Measurements from ENCODE around the gene HPD.
"Not testable (repeated sequence)": the region's sequence is repeated elsewhere in the genome, so short reads cannot be mapped to it uniquely, and the experiment has no call there.

Gene HPD

DNA sequence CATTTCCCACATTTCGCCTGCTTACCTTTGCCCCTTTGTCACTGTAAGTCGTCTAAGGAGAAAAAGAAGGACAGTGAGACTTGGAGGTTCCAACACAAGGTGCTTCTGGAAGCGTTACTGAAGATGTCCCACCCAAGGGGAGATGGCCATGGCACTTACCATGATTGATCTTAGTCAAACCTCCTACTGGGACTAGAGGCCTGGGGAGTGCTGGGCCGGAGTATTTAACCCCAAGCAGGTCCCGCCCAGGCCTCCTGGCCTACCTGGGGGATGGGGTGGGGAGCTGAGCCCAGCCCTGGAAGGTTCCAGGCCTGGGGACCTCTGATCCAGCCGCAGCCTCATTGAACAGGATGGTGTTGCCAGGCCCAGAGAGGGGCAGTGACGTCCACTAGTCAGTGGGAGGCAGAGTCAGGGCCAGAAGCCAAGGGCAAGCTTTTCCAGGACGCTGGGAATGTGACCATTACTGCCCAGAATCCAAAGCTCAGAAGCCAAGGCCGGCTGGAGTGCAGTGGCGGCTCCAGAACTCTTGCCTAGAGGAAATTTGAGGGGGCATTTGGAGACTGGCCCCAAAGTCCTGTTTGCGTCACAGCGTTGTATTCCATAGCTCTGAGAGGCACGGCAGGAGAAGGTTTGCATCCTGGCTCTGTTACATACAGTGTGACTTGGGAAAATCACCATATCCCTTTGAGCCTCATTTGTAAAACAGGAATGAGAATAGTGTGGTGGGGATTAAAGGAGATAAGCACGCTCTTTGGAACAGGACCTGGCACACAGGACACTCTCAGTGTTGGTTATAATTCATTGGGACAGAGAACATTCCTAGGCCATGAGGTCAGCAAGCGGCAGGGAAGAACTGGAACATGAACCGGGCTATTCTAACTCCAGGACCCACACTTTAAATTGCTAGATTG is at the start of gene HPD:
Gene HPD, minus strand, starts transcription at position 198 of the 911 bp plus-strand sequence. Its CDS starts 36 bp downstream, at position 162.
- DNase-seq = no peak

DNA sequence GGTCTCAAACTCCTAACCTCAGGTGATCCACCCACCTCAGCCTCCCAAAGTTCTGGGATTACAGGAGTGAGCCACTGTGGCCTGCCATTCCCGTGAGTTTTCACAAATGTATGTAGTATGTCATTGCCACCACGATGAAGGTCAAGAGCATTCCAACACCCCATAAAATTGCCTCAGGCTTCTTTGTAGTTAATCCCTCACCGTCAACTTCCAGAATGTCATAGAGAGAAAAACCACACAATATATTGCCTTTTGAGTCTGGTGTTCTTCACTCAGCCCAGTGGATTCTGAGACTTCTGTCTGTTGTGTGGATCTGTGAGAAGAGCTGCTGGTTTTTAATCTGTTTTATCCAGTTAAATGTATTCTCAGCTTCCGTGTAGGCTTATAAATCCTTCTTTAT is 47.1 kb upstream of the HPD start:
- DNase-seq = no peak

DNA sequence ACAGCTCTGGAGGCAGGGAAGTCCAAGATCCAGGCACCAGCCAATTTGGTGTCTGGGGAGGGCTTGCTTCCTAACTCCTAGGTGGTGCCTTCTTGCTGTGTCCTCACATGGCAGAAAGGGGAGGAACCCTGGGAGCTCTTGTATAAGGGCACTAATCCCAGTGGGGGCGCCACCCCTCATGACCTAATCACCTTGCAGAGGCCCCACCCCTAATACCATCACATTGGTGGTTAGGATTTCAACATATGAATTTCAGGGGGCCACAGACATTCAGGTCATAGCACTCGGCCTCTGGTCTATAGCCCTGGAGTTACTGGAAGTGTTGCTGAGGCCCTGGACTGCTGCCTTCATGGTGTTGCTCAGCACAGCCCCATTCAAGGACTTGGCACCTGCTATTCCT is 44.5 kb upstream of the HPD start:
- DNase-seq = no peak

DNA sequence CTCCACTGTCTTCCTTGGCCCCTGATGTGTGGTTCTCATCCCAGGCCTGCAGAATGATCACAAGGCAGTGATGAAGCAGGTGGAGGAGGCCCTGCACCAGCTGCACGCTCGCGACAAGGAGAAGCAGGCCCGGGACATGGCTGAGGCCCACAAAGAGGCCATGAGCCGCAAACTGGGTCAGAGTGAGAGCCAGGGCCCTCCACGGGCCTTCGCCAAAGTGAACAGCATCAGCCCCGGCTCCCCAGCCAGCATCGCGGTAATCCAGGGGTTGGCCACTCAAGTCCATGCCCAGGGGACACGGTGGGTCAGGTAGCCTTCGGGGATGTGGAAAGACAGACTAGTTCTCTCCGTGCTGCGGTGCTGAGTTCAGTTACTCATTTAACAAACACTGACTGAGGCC is 40.9 kb upstream of the HPD start:
- DNase-seq = no peak

DNA sequence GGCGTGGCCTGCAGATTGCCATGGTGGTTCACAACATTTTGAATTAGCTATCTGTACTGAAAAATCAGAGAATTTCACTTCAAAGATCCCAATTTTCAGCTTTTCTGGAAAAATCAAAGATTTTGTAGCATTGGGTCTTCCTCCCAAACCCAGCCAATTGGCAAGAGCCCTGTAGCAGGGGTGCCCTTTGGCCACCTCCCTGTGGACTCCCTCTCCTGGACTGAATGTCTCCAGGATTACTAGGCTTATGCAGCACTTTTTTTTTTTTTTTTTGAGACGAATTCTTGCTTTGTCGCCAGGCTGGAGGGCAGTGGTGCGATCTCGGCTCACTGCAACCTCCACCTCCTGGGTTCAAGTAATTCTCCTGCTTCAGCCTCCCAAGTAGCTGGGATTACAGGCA is 39.6 kb upstream of the HPD start:
- no peak for DNase-seq

DNA sequence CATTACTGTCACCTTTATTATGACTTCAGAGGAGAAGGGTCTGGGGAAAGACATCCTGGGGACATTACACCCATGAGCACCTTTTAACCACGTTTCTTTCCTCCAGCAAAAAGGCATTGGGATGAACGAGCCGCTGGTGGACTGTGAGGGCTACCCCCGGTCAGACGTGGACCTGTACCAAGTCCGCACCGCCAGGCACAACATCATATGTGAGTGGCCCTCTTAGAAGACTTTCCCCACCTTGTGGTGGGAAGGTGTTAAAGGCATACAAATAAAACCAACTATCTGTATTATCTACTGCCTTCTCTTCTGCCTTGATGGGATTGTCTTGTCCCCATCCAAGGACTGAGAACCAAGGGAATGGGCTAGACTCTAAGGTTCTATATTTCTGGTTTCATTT is 36.0 kb upstream of the HPD start:
- DNase-seq = no peak

DNA sequence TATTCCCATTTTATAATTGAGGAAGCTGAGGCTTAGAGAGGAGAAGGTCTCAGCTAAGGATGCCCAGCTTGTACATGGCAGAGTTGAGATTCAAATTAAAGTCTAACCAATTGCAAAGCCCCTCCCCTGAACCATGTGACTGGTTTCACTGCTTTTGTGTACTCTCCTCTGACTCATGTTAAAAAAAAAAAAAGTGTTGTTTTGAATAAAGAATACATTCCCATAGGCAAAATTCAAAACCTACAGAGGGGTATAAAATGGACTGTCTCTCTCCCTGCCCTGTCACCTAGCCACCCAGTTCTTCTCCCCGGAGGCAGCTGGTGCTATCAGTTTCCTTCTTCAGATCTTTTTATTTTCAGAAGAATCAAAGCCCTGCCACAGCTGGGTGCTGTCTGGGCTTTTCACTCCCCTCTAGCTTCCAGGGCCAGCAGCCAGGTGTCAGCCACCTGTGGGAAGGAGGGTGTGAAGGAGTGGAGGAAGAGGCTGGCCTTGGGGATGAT is 35.4 kb upstream of the HPD start:
- no peak for DNase-seq

DNA sequence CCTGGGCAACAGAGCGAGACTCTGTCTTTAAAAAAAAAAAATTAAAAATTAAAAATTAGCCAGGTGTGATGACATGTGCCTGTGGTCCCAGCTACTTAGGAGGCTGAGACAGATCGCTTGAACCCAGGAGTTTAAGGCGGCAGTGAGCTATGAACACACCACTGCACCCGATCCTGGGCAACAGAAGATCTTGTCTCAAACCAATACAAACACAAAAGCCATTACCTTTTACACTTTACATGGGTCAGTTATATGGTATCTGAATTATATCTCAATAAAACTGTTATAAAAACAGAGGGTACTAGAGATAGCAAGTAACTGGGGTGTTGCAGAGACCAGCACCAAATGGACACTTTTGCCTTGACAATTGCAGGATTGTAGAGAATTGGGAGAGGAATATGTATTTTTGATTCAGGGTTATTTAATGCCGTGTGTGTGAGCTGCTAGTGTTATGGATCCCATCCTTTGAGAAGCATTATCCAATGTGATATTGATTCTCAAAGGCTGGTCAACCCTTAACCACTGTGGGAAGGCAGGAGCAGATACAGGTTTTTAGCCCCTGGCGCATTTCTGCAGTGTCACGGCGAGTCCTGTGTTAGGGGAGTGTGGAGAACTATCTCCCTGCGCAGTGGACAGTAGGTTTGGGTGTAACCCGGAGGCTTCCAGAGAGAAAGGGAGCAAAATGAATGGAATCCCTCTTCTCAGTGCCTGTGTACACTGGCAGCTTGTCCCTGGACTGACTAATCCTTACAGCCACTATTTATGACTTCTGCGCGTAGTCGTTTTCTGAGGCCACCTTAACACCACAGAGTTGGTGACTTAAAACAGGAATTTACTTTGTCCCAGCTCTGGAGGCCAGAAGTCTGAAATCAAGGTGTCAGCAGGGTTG is 34.3 kb upstream of the HPD start:
- no peak for DNase-seq

DNA sequence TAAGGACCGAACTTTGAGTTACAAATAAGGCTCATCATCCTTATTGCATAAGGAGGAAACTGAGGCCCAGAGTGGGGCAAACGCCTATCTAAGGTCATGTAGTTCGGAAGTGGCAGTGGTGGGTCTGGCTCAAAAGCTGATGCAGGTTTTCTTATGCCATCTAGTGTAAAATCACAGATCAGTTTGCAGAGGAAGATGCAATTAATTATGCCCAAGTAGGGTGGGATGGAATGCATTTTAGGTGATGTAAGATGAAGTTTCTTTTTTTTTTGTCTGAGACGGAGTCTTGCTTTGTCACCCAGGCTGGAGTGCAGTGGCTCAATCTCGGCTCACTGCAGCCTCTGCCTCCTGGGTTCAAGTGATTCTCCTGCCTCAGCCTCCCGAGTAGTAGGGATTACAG is 31.0 kb upstream of the HPD start:
- not testable (repeated sequence) for DNase-seq

DNA sequence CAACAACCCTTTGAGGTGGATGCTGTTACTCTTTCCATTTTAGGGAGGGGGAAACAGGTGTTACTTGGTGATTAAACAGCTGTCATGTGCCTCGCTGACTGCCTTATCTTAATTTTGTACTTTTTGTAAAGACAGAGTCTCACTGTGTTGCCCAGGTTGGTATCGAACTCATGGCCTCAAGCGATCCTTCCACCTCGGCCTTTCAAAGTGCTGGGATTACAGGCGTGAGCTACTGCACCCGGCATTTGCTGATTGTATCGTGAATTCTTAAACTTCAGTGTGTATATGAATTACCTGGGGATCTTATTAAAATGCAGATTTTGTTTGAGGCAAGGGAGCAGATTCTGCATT is 30.6 kb upstream of the HPD start:
- DNase-seq = no peak

DNA sequence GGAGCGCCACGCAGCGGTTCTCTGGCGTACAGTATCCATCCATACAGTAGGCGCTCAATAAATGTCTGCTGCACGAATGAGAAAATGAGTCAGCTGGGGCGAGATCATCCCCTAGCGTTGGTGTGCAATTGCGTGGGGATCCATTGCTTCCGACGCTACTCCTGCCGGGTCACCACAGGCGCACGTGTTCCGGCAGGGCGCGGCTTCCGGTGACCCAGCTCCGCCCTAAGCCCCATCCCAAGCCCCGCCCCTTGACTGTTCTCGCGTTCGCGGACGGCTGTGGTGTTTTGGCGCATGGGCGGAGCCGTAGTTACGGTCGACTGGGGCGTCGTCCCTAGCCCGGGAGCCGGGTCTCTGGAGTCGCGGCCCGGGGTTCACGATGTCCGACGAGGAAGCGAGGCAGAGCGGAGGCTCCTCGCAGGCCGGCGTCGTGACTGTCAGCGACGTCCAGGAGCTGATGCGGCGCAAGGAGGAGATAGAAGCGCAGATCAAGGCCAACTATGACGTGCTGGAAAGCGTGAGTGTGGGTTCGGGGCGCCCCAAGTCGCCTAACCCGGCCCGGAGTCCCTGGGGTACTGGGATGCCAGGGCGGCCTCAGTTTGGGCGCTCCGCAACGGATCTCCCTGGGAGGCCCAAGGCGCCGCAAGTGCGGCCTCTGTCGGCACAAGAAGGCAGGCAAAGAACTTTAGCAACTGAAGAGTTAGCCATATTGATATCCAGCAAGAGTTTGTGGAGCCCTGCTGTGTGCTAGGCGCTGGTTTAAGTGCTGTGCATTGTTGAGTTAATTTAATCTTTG is 30.0 kb upstream of the HPD start, which contains the start of gene PSMD9:
Gene PSMD9, plus strand, starts transcription at position 313 of the 796 bp plus-strand sequence. Its CDS starts 67 bp downstream, at position 380.
- peak; percentile 98 for DNase-seq

DNA sequence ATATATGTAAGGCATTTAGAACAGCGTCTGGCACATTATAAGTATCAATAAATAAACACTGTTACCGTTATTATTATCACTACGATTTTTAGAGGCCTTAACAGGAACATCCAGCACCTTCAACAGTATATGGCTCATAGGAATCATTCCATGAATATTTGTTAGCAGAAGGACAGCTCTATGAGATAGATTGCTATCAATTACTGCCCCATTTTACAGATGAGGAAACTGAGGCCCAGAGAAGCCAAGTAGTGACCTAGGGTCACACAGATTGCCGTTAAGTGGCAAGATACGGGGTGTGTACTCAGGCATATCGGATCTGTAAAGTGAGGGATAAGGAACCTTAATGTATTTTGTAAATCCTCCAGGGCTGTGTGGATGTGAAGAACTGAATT is 29.4 kb upstream of the HPD start:
- DNase-seq = no peak

DNA sequence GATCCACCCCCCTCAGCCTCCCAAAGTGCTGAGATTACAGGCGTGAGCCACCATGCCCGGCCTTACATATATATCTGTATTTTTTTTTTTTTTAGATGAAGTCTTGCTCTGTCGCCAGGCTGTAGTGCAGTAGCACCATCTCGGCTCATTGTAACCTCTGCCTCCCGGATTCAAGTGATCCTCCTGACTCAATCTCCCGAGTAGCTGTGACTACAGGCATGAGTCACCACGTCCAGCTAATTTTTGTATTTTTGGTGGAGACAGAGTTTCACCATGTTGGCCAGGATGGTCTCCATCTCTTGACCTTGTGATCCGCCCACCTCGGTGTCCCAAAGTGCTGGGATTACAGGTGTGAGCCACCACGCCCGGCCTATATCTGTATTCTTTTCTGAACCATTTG is 26.5 kb upstream of the HPD start:
- DNase-seq = not testable (repeated sequence)

DNA sequence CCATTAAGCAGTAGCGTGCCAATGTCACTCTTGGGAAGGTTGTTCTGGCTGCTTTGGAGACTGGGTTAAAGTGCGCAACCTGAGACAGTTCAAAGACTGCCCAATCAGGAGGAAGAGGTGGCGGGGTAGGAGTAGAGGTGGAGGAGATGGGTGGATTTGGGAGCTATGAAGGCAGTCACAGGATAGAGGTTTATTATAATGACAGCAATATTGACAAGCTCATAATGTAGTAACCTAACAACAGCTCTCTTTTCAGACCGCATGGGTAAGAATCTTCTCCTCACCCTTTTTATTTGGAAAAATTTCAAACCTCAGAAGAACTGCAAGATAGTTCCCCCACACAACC is 24.6 kb upstream of the HPD start:
- no peak for DNase-seq

DNA sequence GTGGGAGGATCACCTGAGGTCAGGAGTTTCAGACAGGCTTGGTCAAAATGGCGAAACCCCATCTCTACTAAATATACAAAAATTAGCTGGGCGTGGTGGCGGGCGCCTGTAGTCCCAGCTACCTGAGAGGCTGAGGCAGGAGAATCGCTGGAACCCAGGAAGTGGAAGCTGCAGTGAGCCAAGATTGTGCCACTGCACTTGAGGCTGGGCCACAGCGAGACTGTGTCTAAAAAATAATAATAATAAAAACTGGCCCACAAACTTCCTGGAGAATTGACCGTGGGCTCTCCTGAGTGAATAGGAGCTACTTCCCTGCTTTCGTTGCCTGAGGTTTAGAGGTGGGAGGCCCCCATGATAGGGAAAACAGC is 17.4 kb upstream of the HPD start:
- not testable (repeated sequence) for DNase-seq

DNA sequence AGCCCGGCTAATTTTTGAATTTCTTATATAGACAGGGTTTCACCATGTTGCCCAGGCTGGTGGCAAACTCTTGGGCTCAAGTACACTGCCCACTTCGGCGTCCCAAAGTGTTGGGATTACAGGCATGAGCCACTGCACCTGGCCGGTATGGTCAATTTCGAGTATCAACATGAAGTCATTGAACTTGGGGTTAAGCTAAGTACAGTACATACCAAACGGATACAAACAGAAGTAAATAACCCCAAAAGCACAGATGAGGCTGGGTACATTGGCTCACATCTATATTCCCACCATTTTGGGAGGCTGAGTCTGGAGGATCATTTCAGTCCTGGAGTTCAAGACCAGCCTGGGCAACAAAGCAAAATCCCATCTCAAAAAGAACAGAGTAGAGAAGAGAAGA is 16.9 kb upstream of the HPD start:
- no peak for DNase-seq

DNA sequence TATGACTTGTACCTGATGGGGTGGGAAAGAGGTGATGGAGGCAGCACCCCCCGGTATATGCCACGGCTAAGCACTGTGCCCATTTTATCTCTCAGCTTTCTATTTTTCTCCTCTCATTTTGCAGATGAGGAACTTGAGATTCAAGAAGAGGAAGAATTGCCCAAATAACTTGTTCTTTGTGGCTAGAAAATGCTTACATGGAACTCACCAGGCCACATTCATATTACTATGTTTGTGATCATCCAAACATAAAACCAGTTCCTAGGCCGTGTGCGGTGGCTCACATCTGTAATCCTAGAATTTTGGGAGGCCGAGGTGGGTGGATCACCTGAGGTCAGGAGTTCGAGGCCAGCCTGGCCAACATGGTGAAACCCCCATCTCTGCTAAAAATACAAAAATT is 15.4 kb upstream of the HPD start:
- no peak for DNase-seq

DNA sequence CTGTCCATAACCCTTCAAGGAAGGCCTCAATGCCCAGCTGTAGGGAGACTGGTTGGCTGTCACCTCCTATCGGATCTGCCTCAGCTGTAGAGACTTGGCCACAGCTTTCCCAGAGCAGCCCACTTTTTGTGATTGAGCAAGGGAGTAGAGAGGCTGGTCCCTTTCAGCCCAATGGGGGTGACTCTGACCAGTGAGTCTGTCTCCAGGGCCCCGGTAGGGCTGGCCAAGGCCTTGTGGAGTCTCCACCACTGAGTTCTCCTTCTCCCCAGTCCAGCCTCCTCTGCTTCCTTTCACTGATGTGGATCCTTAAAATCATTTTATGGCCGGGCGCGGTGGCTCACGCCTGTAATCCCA is 14.5 kb upstream of the HPD start:
- no peak for DNase-seq

DNA sequence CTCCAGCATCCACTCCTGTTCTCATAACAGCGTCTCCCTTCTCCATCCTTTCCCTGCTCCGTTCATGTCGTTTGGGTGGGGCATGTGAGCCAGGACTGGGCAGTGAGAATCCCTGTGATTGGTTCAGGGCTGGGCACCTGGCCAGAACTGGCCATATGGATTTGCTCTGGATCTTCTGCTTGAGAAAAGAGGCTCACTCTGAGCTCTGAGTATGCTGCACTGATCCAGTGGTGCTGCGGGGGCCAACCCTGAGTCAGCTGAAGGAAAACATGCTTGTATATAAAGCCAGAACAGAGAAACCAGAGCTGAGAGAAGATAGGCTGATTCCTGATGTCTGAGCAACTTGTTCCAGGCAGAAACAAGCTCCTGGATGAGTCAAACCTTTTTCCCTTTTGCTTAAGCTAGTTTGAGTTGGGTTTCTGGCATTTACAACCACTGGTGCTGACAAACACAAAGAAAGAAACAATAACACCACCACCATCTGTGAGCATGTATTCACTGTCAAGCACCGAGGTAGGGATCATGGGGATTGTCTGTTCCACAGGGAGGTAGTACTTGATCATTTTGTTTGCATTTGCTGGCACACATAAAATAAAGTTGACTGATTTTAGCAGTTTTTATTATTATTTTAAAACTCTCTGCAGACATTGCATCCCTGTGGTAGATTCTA is 14.0 kb upstream of the HPD start:
- DNase-seq = no peak

DNA sequence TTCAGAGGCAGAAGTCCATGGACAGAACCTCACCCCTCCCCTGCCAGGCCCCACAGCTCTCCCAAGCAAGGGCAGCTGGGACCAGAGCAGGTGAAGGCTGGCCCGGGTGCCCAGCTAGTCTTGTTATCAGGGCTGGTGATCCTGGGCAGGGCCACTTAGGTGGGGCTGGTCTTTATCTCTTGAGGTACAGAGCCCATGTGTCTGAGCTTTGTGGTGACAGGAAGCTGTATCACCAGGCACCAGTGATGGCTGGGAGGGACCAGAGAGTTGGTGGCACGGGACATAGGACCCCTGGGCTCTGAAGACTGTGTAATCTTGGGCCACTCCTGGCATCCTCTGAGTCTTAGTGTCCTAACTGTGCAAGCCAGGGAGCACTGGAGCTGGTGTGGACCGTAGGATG is 12.8 kb upstream of the HPD start:
- no peak for DNase-seq

DNA sequence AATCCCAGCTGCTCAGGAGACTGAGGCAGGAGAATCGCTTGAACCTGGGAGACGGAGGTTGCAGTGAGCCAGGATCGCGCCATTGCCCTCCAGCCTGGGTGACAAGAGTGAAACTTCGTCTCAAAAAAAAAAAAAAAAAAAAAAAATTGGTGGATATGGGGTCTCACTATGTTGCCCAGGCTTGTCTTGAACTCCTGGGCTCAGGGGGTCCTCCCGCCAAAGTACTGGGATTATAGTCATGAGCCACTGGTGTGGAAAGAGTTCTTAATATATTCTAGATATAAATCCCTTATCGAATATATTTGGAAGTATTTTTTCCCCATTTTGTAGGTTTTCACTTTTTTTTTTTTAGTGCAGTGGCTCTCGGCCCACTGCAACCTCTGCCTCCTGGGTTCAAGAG is 10.6 kb upstream of the HPD start:
- DNase-seq = not testable (repeated sequence)

DNA sequence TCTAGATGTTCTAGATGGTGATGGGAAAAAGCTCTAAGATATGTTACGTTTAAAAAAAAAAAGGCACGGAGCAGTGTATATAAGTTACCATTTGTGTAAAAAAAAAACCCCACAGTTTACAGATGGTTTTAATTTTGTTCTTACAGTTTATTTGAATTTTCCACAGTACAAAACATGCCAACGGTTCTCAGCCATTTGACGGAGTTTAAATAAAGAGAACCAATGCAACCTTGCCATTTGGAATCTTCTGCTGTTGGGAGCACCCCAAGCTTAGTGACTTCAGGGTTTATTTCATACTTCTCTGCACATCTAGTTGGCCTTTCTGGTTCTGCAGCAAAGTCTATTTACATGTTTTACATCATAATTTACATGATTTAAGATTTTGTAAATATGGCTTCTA is 7.7 kb upstream of the HPD start:
- no peak for DNase-seq

Measured in activated CD4-positive, CD25-positive, alpha-beta regulatory T cell treated with anti-CD3 and anti-CD28 coated beads, Interleukin-2, amount 50 U/mL, for 72 hours (primary cell).